NCI-H524 (cell line): ENCODE results near the gene SYTL3.
"Not testable (repeated sequence)": the region's sequence is repeated elsewhere in the genome, so short reads cannot be mapped to it uniquely, and the experiment has no call there.

Experiments
- DNase-seq, 2 experiments: peaks; one replicate each; lab custom pipeline; 2025; lab: John Stamatoyannopoulos, UW

Gene SYTL3

DNA sequence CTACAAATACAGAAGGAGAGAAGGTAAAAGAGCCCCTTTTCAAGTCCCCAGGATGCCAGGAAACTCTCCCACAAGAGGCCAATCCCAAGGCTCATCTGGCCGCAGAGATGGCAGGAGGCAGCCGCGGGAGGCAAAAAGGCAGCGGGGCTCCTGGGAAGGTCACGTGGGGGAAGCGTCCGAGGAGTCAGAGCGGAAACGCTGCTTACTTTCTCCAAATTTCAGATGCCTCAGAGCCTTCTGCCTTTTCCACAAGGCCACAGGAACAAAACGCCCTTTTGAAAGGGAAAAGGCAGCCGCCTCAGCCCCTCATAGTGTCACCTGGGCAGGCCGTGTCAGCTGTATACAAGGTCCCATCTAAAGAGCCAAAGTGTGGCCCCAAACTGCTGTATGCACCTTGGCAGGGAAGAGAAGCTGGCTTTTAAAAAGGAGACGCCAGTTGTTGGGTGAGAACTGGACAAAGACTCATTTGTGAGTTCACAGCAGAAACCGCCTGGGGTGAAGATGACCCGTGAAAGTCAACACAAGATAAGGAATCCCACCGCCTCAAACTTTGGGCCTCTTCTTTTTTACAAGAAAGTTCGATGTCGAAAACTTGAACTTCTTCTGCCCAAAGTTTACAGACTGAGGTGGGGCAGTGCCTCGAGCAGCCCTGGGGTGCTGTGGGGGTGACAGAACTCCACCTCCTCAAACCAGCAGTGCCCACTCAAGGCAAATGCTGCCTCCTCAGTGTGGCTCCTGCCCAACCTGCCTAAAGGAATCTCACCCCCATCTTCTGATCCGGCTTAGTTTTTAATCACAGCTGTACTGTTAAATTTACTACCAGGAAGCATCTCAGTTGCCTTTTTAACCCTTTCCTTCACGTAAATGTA, 124.0 kb downstream of the SYTL3 start:
- peak in 1 of 2 experiments; percentile 26 for DNase-seq

DNA sequence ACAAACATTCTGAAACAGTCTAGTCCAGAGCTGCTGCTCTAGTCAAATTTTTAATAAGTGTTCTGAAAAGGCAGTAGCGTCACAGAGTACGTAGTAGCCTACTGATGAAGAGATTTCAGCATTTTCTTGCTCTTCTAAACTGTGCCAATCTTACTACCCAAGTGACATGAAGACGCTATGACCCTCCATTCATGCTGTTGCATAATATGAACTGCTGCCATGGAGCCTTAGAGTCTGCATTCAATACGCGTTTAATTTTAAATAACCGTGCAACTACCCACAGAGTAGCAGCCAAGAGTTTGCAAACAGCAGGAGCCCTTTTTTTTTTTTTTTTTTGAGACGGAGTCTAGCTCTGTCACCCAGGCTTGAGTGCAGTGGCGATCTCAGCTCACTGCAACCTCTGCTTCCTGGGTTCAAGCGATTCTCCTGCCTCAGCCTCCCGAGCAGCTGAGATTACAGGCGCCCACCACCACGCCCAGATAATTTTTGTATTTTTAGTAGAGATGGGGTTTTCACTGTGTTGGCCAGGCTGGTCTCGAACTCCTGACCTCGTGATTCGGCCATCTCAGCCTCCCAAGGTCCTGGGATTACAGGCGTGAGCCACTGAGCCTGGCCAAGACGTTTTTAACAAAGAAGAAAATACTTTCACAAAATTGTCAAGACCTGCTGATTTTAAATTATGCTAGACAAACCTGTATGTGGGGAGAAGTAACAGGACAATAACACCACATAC, 125.0 kb downstream of the SYTL3 start:
- no peak for DNase-seq

DNA sequence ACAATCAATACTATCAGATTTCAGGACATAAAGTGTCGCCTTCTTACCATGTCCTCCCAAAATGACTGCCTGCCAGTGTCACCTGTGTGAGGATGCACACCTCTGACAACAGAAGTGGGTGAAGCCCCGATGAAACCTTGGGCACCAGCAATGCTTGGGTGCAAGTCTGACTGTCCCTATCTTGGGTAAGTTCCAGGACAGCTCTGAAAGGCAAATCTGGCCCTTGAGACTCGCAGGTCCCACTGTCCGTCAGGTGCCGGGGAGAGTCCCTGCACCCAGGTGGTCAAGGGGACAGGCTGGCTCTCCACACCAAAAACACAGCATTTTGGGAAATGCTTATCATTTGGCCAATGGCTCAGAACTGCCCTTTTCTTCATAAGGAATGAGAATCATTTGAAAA, 126.0 kb downstream of the SYTL3 start:
- no peak for DNase-seq

DNA sequence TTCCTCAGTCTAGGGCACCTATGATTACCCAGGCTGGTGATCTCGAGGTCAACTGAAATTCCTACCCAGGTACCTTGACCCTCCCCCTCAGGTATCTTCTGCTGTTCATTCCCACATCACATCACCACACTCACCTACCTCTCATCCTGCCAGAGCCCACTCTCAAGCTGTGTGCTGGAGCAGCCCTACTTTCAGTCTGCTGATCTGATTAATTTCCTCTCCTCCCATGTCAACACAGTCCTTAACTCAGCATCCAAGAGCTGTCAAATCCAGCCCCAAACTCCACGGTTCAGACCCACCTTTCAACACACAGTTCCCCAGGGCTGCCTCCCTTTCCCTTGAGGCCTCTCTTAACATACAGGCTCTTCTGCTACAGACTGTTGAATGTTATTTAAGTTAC, 126.9 kb downstream of the SYTL3 start:
- no peak for DNase-seq

DNA sequence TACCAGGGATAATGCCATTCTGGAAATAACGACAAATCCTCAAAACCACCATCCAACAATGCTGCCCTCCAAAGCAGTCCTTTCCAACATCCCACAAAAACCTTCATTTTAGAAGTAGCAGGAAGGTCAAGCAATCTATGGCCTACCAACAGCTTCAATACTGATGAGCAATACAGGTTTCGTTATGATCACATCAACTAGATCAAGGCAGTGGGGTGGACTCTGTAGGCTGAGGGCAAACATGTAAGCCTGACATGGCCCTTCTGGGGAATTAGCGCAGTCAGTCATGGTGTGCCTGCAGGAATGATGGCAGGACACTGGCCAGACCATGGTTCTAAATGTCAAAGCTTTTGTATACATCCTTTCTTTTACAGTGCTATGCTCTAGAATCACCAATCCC, 127.7 kb downstream of the SYTL3 start:
- DNase-seq: no peak

DNA sequence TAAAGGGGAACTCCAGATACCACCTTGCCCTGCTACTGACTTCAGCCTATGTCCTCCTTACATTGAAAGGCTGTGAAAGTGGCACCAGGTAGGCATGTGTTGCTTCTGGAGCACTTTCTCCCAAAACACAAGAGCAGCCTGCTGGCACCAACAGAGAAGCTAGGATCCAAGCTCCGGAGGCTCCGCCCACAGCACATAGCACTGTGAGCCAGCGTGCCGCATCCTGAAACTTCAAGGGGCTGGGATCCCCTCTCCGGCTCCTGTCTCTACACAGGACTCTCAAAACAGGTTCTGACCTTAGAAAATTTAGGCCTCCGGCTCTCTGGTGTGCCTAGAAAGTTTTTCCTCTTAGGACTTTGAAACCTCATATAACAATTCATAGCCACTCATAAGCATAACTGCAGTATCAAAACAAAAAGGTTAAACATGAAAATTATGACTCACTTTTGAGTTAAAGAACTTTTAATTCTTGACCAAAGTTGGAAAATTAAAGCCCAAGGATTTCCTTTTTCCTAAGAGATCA, 128.2 kb downstream of the SYTL3 start:
- no peak for DNase-seq

DNA sequence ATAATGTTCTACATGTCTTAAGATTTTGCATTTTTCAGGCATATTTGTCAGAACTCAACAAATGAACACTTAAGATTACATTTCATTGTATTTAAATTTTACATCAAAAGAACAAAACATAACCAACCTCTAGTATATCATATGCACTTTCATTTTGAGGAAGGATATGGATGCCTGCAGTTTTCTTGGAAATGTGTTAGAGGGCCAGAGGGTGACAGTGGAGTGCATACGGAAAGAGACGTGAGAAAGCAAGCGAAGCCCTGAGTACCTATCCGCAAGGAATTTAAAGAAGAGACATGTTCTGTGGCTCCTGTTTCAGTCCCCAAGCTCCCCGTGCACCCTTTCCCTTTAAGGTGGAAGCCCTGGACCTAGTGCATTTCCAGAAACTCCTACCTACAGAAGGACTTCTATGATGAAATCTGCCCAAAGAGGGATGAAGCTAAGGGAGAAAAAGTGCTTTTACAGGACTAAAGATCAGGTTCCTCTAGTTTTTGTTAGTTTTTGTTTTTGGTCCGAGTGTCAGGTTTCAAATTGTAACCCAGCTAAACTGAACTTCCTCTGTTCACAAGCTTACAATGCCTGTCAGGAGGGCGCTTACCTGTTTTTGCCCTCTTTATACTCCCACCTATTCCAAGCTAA, 130.5 kb downstream of the SYTL3 start:
- no peak for DNase-seq

DNA sequence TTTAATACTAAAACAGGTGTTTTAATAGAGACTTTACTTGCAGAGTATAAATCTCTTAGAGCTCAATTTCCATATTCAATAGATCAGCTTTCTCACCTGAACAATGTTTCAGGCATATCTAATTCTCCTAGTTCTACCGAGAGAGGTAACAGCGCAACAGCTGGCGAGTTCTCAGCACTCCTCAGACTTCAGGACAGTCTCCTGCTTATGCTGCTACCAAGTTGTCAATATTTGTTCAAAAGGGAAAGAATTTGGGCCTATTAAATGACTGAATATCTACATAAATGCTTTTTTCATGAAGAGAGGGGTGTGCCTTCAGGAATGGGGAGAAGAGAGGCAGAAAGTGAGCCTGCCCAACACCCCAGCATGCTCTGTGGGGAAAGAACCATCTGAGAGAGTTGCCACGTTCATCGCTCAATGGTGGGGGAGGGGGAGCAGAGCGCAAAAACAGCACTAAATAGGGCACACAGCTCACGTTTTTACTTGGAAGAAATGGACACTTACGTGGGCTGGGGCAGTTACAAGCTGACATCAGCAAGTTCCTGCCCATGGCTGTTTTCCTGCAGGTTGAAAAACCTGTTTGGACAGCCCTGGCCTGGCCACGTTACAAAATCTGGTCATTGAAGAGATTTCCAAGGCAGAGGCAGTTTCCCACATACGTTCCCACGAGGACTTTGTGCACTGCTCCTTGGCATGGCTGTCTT, 131.3 kb downstream of the SYTL3 start:
- no peak for DNase-seq

DNA sequence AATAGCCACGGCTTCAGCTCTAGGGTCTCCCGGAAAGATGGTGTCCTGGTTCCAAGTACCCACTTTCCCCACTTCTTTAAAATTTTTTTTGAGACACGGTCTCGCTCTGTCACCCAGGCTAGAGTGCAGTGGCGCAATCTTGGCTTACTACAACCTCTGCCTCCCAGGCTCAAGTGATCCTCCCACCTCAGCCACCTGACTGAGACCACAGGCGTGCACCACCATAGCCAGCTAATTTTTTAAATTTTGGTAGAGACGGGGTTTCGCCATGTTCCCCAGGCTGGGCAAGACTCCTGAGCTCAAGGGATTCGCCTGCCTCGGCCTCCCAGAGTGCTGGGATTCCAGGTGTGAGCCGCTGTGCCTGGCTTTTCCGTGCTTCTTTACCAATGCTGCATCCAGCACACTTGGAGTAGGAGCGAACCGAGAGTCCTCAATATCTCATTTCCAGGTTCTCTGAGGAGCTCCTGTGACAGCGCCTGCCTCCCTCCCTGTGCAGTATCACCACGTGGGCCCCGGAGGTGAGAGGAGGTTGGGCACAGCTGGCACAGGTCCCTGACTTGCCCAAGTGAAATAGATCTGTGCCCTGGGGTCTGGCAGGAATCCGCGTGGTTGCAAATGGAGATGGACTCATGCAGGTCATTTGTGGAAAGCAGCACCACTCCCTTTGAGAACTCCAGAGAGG, 132.0 kb downstream of the SYTL3 start:
- no peak for DNase-seq

DNA sequence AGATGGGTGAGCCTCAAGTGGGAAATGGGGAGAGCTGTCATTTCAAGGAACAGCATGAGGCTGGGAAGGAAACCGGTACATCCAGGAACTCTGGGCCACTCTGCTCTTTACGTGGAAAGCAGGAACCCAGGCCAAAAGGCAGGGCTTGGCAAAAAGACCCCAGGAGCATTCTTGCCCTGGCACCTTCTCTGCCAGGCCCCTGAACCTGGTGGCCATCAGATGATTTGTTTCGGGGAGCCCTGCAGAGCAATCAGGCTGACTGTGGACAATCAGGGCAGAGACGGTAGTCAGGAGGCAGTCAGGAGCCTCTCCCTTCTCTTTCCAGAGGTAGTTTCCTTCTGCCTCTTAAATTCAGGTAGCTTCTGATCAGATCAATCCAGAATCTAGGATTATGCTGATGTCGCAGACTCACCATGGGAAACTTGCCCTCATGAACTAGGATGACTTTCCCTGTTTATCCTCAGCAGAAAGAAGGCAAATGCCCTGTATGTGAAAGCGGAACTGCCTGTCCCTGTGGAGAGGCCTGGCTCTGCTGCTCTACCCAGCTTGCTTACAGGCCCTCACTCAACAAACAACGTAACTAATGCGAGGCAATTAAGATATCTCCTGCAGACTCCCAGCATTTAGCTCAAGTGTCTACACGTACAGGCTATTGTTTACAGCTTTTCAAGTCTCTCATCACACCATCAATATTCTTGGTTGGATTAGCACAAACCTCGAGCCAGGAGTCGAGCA, 132.7 kb downstream of the SYTL3 start:
- no peak for DNase-seq

DNA sequence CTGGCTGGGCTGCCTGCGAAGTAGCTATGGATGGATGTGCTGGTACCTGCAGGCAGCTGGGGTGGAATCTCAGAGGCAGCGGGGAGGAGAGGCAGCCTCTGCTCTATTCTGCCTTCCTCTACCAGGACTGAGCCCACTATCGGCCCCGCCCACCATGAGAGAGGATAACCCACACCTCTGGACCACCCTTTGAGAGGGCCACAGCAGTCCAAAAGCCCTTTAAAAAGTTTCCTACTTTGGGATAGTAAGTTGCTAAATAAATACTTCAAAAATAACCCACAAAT, 133.3 kb downstream of the SYTL3 start:
- DNase-seq: no peak

DNA sequence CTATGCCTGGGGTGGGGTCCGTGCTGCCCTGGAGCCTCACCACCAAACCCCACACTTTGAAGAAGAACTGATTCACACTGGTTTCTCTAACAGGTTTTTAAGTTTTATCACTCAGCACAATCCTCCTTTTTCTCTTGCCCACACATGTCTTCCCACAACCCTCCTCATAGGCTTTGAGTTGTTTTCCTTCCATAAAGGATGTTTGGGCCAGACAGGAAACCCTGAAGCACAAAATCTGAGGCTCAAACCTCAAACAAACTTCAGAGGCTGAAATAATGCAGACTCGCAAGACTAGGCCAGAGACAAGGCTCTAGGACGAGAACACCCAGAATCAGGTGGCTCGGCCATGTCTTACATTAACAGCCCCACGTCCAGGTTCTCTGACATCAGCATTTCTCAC, 134.0 kb downstream of the SYTL3 start:
- no peak for DNase-seq

DNA sequence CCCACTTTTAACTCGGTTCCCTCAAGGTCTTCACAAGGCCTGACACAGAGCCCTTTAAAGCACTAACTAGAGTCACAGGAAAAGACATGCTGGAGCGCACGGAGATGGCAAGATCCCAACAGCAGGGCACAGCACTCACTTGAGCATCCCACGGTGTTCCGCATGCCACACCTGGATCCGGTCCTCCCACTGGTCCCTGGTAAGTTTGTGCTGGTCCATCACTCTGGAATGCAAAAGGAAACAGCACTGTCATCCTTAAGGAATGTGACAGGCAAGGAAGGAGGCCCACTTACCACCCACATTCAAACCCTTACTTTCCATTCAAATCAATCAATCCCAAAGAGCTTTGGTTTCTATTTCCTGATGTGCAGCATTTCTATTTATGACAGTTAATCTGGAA, 134.7 kb downstream of the SYTL3 start:
- DNase-seq: no peak

DNA sequence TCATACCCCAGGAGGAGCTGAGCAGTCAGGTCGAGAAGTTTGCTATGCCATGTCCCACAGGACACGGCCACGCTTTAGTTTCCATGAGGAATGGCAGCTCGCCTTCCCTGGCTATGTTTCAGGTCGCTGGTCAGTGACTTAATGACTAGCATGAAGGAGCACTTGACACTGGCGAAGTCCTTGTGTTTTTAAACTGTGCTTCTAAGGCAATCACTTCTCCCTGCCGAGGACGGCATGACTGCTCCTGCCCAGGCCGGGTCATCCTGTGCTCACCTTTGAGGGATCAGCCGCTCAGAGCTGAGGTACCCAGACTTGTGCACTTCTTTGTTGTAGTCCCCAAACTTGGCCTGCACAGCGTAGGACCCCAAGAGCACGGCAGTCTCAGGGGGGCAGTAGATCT, 135.2 kb downstream of the SYTL3 start:
- DNase-seq: no peak

DNA sequence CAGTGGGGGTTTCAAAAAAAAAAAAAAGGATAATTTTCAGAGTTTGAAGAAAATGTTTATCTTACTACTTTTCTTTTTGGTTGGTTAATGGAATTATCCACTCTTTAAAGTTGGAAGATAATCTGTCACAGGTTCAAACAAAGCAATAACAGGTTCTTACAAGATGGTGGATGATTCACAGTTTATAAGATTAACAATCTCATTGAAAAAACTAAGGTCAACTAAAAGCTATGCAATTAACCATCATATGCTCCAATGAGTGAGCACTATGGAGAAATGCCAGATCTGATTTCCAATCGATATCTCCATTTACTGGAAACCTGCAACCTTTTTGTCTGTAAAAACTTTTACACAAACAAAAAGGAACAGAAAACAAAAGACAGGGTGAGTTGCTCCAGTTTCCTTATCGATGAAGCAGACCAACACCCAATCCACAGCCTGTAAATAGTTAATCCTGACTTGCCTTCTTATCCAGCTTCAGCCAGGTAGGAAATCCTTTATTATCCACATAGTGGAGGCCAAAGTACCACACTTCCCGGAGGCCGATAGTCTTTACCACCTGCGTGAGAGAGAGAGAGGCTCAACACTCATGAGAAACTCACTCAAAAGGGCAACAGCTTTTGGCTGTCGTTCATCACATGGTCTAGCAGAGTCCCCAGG, 136.9 kb downstream of the SYTL3 start:
- DNase-seq: no peak

DNA sequence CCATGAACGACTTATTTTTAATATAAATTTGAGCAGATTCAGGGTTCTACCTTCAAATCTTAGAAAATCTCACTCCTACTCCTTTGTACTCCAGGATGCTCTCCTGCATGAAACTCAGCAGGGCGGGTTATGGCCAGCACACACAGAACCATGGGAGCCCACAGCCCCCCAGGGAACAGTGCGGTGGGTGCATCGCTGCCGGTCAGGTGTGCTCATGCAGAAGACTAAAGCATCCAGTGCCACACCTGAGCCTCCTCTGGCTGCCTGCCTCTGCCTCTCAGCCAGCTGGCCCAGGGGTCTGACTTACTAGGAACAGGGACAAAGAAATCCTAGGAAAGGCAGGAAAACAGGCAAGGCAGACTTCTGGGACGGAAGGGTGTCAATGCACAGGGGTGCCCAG, 137.5 kb downstream of the SYTL3 start:
- no peak for DNase-seq

DNA sequence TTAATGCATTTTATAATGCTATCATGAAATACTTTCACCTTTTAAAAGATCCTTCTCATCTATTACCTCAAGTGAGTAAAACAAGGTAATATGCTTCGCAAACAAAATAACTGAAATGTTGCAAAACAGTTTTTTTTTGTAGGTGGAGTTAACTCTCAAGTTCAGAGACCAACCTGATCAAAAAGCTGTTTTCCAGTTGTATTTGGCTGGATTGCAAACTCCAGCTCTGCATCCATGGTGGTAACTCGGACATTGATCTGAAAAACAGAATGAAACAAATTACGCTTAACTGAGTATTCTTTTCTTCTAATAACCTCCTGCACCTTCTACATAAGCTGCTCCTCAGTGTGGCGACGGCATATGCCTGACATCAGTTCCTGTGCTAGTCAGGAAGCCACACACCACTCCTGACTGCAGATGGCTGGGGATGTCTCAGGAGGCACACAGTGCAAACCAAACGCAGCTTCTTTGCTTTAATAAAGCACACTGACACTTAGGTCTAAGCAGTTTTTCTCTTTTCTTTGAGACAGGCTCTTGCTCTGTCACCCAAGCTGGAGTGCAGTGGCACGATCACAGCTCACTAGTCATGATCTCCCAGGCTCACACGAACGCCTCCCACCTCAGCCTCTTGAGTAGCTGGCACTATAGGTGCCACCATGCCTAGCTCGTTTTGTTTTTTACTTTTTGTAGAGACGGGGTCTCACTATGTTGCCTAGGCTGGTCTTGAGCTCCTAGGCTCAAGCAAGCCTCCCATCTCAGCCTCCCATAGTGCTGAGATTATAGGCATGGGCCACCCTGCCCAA, 139.5 kb downstream of the SYTL3 start:
- peak in 1 of 2 experiments; percentile 14 for DNase-seq

DNA sequence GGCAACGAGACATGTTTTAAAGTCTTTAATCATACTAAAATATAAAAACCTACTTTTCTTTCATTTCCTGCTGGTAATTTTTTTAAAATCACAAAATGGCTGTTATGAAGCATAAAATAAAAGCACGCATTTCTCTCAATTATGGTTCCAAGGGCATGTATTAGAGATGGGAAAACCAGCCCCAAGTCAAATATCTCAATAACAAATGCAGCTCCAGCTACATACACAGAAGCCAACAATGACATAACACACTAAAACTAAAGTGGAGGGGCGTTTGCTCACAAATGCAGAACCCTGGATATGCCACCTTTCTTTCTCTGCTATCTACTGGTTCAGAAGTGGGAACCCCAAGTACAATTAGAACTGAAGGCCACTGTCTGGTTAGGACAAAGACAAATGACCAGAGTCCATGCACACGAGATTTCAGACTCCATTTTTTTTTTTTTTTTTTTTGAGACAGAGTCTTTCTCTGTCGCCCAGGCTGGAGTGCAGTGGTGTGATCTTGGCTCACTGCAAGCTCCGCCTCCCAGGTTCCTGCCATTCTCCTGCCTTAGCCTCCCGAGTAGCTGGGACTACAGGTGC, 141.5 kb downstream of the SYTL3 start:
- DNase-seq: no peak

DNA sequence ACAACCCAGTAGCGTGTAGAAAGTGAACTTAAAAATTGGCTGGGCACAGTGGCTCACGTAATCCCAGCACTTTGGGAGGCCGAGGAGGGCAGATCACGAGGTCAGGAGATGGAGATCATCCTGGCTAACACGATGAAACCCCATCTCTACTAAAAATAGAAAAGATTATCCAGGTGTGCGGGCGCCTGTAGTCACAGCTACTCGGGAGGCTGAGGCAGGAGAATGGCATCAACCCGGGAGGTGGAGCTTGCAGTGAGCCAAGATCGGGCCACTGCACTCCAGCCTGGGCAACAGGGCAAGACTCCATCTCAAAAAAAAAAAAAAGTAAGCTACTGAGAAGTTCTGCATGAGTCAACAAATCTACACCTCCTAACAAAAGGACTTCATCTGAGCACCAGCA, 142.7 kb downstream of the SYTL3 start:
- DNase-seq: not testable (repeated sequence)
